ENCODE data around the gene DMD.

Gene DMD

DNA sequence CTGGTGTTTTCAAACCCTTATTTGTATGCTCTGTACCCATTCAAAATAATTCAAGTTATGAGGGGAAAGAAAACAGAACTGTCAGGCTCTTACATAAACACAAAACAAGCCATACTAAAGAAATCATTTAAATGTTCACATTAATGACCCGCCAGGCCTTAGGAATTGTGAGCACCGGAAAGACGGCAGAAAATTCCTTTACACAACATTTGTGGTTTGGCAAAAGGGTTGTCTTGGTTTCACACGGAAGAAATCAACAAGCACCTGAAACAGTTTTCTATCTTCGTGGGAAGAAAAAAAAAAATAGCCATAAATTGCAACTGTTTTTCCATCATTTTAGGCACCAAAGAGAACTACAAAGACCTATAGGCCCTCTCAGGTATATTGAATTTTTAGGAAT lies 1951.0 kb downstream of the DMD start:
- TF ChIP-seq, protein P1, sequence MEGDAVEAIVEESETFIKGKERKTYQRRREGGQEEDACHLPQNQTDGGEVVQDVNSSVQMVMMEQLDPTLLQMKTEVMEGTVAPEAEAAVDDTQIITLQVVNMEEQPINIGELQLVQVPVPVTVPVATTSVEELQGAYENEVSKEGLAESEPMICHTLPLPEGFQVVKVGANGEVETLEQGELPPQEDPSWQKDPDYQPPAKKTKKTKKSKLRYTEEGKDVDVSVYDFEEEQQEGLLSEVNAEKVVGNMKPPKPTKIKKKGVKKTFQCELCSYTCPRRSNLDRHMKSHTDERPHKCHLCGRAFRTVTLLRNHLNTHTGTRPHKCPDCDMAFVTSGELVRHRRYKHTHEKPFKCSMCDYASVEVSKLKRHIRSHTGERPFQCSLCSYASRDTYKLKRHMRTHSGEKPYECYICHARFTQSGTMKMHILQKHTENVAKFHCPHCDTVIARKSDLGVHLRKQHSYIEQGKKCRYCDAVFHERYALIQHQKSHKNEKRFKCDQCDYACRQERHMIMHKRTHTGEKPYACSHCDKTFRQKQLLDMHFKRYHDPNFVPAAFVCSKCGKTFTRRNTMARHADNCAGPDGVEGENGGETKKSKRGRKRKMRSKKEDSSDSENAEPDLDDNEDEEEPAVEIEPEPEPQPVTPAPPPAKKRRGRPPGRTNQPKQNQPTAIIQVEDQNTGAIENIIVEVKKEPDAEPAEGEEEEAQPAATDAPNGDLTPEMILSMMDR (IDR thresholded peaks at IDR 0.05; ENCODE audit: low read depth, low read length), result no peak
- Histone ChIP-seq H3K9me3 (no peaks in the 10 kb centered on the region), H3K27me3 (no peaks in the 10 kb centered on the region), H3K4me3 (ENCODE audit: low read depth, low read length) (no peak overlapping the region), H3K36me3 (no peaks in the 10 kb centered on the region), H3K4me1 (no peaks in the 10 kb centered on the region)
- DNase-seq, result no peak

DNA sequence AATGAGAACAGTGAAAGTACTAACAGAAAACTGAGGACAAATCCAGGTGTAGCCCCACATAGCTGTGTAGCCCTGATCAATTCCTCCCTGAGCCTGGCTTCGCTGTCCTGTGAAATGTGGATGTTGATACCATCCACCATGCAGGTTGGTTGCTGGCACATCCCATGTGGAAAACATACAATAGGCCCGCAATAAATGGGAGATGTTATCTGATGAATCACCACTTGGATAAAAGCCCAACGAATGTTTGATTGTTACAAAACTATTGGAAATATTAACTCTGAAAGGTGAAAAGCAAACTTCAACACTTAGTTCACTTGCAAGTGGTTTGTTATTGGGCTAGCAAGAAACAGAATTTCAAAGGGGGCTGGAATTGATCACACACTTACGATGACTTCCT lies 1953.2 kb downstream of the DMD start:
- TF ChIP-seq, protein P1 (IDR thresholded peaks at IDR 0.05; ENCODE audit: low read depth, low read length), result no peak

DNA sequence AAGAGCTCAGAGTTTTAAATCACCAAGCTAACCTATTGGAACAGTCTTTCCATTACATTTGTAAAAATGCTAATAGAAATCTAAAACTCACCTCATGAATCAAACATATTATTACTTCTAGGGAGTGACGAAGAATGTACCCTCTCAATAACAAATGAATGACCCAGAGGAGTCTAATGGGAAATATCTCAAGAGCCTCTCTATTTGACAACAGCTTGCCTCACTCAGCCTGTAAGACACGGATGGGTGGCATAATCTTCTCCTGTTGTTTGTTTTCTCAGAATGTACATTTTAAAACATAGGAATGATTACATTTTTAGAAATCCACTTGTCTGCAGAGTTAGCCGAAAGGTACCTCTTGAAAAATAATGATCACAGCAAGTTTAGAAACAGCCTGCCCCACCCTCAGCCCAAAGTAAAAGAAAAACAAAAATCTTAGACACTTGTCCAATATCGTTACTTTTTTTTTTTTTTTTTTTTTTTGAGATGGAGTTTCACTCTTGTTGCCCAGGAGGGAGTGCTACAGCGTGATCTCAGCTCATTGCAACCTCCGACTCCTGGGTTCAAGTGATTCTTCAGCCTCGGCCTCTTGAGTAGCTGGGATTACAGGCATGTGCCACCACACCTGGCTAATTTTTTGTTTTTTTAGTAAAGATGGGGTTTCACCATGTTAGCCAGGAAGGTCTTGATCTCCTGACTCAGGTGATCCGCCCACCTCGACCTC lies 1955.9 kb downstream of the DMD start:
- TF ChIP-seq, protein P1 (IDR thresholded peaks at IDR 0.05; ENCODE audit: low read depth, low read length), result no peak
- Histone ChIP-seq H3K4me3 (ENCODE audit: low read depth, low read length) (no peak overlapping the region), H3K36me3 (no peaks in the 10 kb centered on the region), H3K9me3 (no peaks in the 10 kb centered on the region), H3K4me1 (no peaks in the 10 kb centered on the region), H3K27me3 (no peaks in the 10 kb centered on the region)
- DNase-seq, result no peak

More for the DNA sequence above, 1953.2 kb downstream of the DMD start:
- Histone ChIP-seq H3K4me3 (ENCODE audit: low read depth, low read length) (no peak overlapping the region), H3K36me3 (no peaks in the 10 kb centered on the region), H3K27me3 (no peaks in the 10 kb centered on the region), H3K4me1 (no peaks in the 10 kb centered on the region), H3K9me3 (no peaks in the 10 kb centered on the region)
- DNase-seq, result no peak

DNA sequence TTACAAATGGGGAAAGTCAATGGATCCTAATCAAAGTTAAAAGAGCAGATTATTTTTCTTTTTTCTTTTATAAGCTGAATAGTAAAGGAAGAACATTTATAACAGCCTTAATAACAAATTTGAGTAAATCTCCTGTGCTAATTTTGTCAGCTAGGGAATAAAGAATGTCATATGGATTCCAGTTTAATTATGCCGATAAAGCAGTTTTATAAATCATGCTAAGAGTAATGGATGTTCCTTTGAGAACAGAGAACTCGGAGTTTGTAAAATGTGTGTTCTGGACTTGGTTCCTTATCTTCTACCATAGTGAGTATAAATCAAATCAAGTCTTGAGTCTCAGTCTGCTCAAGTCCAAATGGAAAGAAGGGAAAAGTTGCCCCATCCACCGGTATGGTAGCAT lies 1959.2 kb downstream of the DMD start:
- no peak overlapping the region for H3K4me3 ChIP-seq (ENCODE audit: low read depth, low read length)
- H3K27me3 ChIP-seq, result no peaks in the 10 kb centered on the region
- no peaks in the 10 kb centered on the region for H3K9me3 ChIP-seq
- no peaks in the 10 kb centered on the region for H3K4me1 ChIP-seq
- no peak for DNase-seq
- H3K36me3 ChIP-seq, result no peaks in the 10 kb centered on the region
- TF ChIP-seq, protein P1 (IDR thresholded peaks at IDR 0.05; ENCODE audit: low read depth, low read length), result no peak

DNA sequence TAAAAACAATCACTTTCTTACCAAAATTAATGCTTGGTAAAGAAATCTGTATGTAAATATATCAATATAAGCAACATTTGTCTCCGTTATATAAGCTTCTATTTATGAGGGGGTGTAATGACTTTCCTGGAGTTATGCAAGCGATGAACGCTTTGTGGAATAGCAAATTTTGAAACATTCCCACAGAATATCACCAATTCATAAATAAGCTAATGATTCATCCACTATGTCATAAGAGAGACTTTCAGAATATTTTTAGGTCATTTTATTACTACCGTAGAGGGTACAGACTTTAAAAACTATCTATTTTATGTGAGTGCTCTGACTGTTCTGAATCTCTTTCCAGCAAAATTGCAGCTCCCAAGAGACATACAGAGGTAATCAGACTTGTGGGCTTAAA lies 1960.0 kb downstream of the DMD start:
- TF ChIP-seq, protein P1 (IDR thresholded peaks at IDR 0.05; ENCODE audit: low read depth, low read length), result no peak
- H3K36me3 ChIP-seq, result no peaks in the 10 kb centered on the region

DNA sequence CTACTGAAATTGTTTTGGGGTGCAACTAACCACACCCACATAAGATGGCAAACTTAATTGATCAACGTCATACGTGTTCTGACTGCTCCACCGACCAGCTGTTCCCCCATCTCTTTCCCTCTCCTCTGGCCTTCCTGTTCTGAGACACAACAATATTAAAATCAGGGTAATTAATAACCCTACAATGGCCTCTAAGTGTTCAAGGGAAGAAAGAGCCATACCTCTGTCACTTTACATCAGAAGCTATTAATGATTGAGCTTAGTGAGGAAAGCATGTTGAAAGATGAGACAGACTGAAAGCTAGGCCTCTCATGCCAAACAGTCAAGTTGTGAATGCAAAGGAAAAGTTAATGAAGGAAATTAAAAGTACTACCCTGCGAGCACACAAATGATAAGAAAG lies 1965.6 kb downstream of the DMD start:
- Histone ChIP-seq H3K27me3 (no peaks in the 10 kb centered on the region), H3K9me3 (no peaks in the 10 kb centered on the region), H3K4me1 (no peaks in the 10 kb centered on the region), H3K36me3 (no peaks in the 10 kb centered on the region), H3K4me3 (ENCODE audit: low read depth, low read length) (no peak overlapping the region)
- no peak for DNase-seq
- TF ChIP-seq, protein P1 (IDR thresholded peaks at IDR 0.05; ENCODE audit: low read depth, low read length), result no peak

More for the DNA sequence above, 1960.0 kb downstream of the DMD start:
- H3K9me3 ChIP-seq, result no peaks in the 10 kb centered on the region
- no peaks in the 10 kb centered on the region for H3K27me3 ChIP-seq
- no peaks in the 10 kb centered on the region for H3K4me1 ChIP-seq
- DNase-seq, result no peak
- H3K4me3 ChIP-seq (ENCODE audit: low read depth, low read length), result no peak overlapping the region

Data from BE2C (cell line).